HL-60 (cell line): ENCODE measurements around the gene DNAJB6.

Experiments used
- DNase-seq, 2 experiments: peaks; one replicate each; pipeline ENCODE4 v3.0.0-alpha.2; 2010 to 2020; ENCODE audit warnings: low read depth in 1 of 2, low spot score in 1 of 2
- H3K27ac ChIP-seq: fragments of 250-450 bp; sonication (Bioruptor Pico); replicated peaks from 2 replicates; pipeline ENCODE4 v1.5.1; 2020; ENCODE audit warnings: mild to moderate bottlenecking, moderate library complexity
- H3K27me3 ChIP-seq: fragments of 250-450 bp; sonication (Bioruptor Pico); 2 replicates; pipeline ENCODE4 v1.5.1; 2021; ENCODE audit warnings: mild to moderate bottlenecking, moderate library complexity; ENCODE audit not compliant: insufficient read depth, poor library complexity, severe bottlenecking
- H3K4me3 ChIP-seq: replicated peaks from 2 replicates; pipeline ENCODE4 v1.5.1; 2011; ENCODE audit warnings: mild to moderate bottlenecking, control low read depth, low read length; ENCODE audit not compliant: insufficient read depth
- CTCF ChIP-seq: IDR thresholded peaks from one replicate; pipeline ENCODE4 v1.5.1; 2011; ENCODE audit warnings: low read length, control low read depth, inconsistent platforms; ENCODE audit not compliant: insufficient read depth
- GABPA ChIP-seq: IDR thresholded peaks from 2 replicates; pipeline ENCODE4 v1.6.1; 2012; ENCODE audit warnings: low read depth
- POLR2AphosphoS5 ChIP-seq: IDR thresholded peaks from 2 replicates; pipeline ENCODE4 v1.6.1; 2012; ENCODE audit warnings: low read depth
- REST ChIP-seq: IDR thresholded peaks from 2 replicates; pipeline ENCODE4 v1.6.1; 2012; ENCODE audit warnings: low read depth; ENCODE audit not compliant: insufficient replicate concordance
- SPI1 ChIP-seq: IDR thresholded peaks from 2 replicates; pipeline ENCODE4 v1.6.1; 2012; ENCODE audit warnings: low read depth, mild to moderate bottlenecking, borderline replicate concordance

Gene DNAJB6

GRCh38 chr7:157442456-157442855 is 105.7 kb downstream of the DNAJB6 start:
- Histone ChIP-seq H3K27ac (no peak overlapping the region), H3K27me3 (no peaks in the 10 kb centered on the region), H3K4me3 (no peak overlapping the region)
- DNase-seq, result no peak
- TF ChIP-seq GABPA, result no peak
- no peak for TF ChIP-seq CTCF
- no peak for TF ChIP-seq POLR2AphosphoS5

GRCh38 chr7:157442993-157443831 is 106.4 kb downstream of the DNAJB6 start:
- no peak for TF ChIP-seq REST
- TF ChIP-seq POLR2AphosphoS5, result no peak
- TF ChIP-seq SPI1, result no peak
- TF ChIP-seq GABPA, result no peak
- no peak for TF ChIP-seq CTCF
- no peak overlapping the region for H3K27ac ChIP-seq
- DNase-seq, result no peak

GRCh38 chr7:157444011-157444842 is 107.4 kb downstream of the DNAJB6 start:
- DNase-seq, result no peak
- no peaks in the 10 kb centered on the region for H3K27me3 ChIP-seq
- TF ChIP-seq POLR2AphosphoS5 (no peak), GABPA (no peak), SPI1 (no peak)
- H3K27ac ChIP-seq, result no peak overlapping the region
- no peak overlapping the region for H3K4me3 ChIP-seq

More at GRCh38 chr7:157442993-157443831, 106.4 kb downstream of the DNAJB6 start:
- H3K27me3 ChIP-seq, result no peaks in the 10 kb centered on the region
- H3K4me3 ChIP-seq, result no peak overlapping the region

GRCh38 chr7:157444843-157445135 is 108.0 kb downstream of the DNAJB6 start:
- H3K4me3 ChIP-seq, result no peak overlapping the region

More at GRCh38 chr7:157444843-157445135, 108.0 kb downstream of the DNAJB6 start:
- TF ChIP-seq POLR2AphosphoS5 (no peak), REST (no peak), SPI1 (no peak), GABPA (no peak), CTCF (no peak)
- H3K27me3 ChIP-seq, result no peaks in the 10 kb centered on the region
- DNase-seq, result no peak
- H3K27ac ChIP-seq, result no peak overlapping the region
